Measurements from ENCODE around the gene PPP1R13B.
"Not testable (repeated sequence)": the region's sequence is repeated elsewhere in the genome, so short reads cannot be mapped to it uniquely, and the experiment has no call there.

The PPP1R13B gene

GRCh38 chr14:103696466-103697071 is 150.8 kb downstream of the PPP1R13B start:
- DNase-seq: no peak

GRCh38 chr14:103696070-103696402 is 151.3 kb downstream of the PPP1R13B start:
- DNase-seq: no peak

GRCh38 chr14:103695296-103696069 is 151.9 kb downstream of the PPP1R13B start:
- no peak for DNase-seq

- no peak for DNase-seq
These were observed 152.8 kb downstream of the PPP1R13B start for GRCh38 chr14:103694572-103695026.

GRCh38 chr14:103693515-103693914 is 153.9 kb downstream of the PPP1R13B start:
- no peak for DNase-seq

GRCh38 chr14:103692871-103693270 is 154.5 kb downstream of the PPP1R13B start:
- DNase-seq: no peak

- DNase-seq: no peak
These were observed 155.2 kb downstream of the PPP1R13B start for GRCh38 chr14:103692159-103692558.

- DNase-seq: not testable (repeated sequence)
These were observed 155.7 kb downstream of the PPP1R13B start for GRCh38 chr14:103691655-103692054.

GRCh38 chr14:103690332-103690731 is 157.0 kb downstream of the PPP1R13B start:
- DNase-seq: no peak

GRCh38 chr14:103688906-103689902 is 158.2 kb downstream of the PPP1R13B start:
- DNase-seq: no peak

- no peak for DNase-seq
These were observed 158.9 kb downstream of the PPP1R13B start for GRCh38 chr14:103688441-103688840.

- no peak for DNase-seq
These were observed 159.7 kb downstream of the PPP1R13B start for GRCh38 chr14:103687712-103688111.

GRCh38 chr14:103686831-103687485 is 160.4 kb downstream of the PPP1R13B start:
- DNase-seq: no peak

- no peak for DNase-seq
These were observed 161.8 kb downstream of the PPP1R13B start for GRCh38 chr14:103685276-103686211.

- no peak for DNase-seq
These were observed 162.5 kb downstream of the PPP1R13B start for GRCh38 chr14:103684871-103685270.

- DNase-seq: no peak
These were observed 162.9 kb downstream of the PPP1R13B start for GRCh38 chr14:103684471-103684870.

Data from stimulated activated naive CD4-positive, alpha-beta T cell (primary cell).